Endodermal cell (in vitro differentiated cells): ENCODE measurements around the gene CAT. TPM values are rescaled to one million over a fixed set of nuclear protein-coding genes. Genes with fewer than 3 reads are reported as not detected.

Source experiments
- DNase-seq: peaks from one replicate; pipeline ENCODE4 v3.0.0-alpha.2; 2017
- H3K27ac ChIP-seq: 2 replicates; pipeline ENCODE4 v1.5.1; 2013; ENCODE audit warnings: mild to moderate bottlenecking, low read depth, low read length, moderate library complexity
- H3K27me3 ChIP-seq: 2 replicates; pipeline ENCODE4 v1.6.1; 2013; ENCODE audit warnings: mild to moderate bottlenecking, low read length, moderate library complexity; ENCODE audit not compliant: insufficient read depth, control insufficient read depth, poor library complexity, severe bottlenecking
- H3K36me3 ChIP-seq: 2 replicates; pipeline ENCODE4 v1.7.0; 2013; ENCODE audit warnings: mild to moderate bottlenecking, low read length, moderate library complexity; ENCODE audit not compliant: control insufficient read depth, insufficient read depth
- H3K4me1 ChIP-seq: one replicate; pipeline ENCODE4 v1.7.0; 2013; ENCODE audit warnings: low read length; ENCODE audit not compliant: control insufficient read depth, insufficient read depth
- H3K4me3 ChIP-seq: 2 replicates; pipeline ENCODE4 v1.5.1; 2013; ENCODE audit warnings: mild to moderate bottlenecking, low read length, moderate library complexity
- H3K9ac ChIP-seq: 2 replicates; pipeline ENCODE4 v1.6.1; 2013; ENCODE audit warnings: mild to moderate bottlenecking, low read length, moderate library complexity; ENCODE audit not compliant: poor library complexity, severe bottlenecking; ENCODE audit errors: extremely low read depth
- H3K9me3 ChIP-seq: 2 replicates; pipeline ENCODE4 v1.6.1; 2013; ENCODE audit warnings: mild to moderate bottlenecking, low read length, moderate library complexity; ENCODE audit not compliant: control insufficient read depth
- H3K27ac Mint-ChIP-seq: 2 replicates; pipeline ENCODE4 v1.8.0; 2020; ENCODE audit warnings: mixed read lengths
- H3K27me3 Mint-ChIP-seq: 2 replicates; pipeline ENCODE4 v1.8.0; 2021; ENCODE audit warnings: mild to moderate bottlenecking, mixed read lengths; ENCODE audit not compliant: insufficient read depth
- H3K36me3 Mint-ChIP-seq: 2 replicates; pipeline ENCODE4 v1.8.0; 2020; ENCODE audit warnings: low read depth, mixed read lengths
- H3K4me1 Mint-ChIP-seq: 2 replicates; pipeline ENCODE4 v1.8.0; 2020; ENCODE audit warnings: mixed read lengths
- H3K4me3 Mint-ChIP-seq: 2 replicates; pipeline ENCODE4 v1.8.0; 2020; ENCODE audit warnings: mild to moderate bottlenecking, moderate library complexity, mixed read lengths
- H3K9me3 Mint-ChIP-seq: 2 replicates; pipeline ENCODE4 v1.8.0; 2020; ENCODE audit warnings: mild to moderate bottlenecking, mixed read lengths
- CTCF ChIP-seq: fragments of 200-600 bp; sonication (generic); conservative IDR thresholded peaks from 2 replicates; pipeline ENCODE4 v1.5.0; 2021; ENCODE audit warnings: antibody characterized with exemption, mild to moderate bottlenecking
- WGBS, 2 experiments: methylation state at CpG; one replicate each; pipeline versions ENCODE4 v1.1.5 to v1.1.7; 2013; ENCODE audit warnings: missing lambda C conversion rate in 2 of 2, mixed read lengths in 1 of 2; ENCODE audit not compliant: insufficient coverage in 1 of 2, insufficient read length in 1 of 2; 5-methylcytosine and 5-hydroxymethylcytosine counted together
- total RNA-seq, 2 donors: library from RNA; stranded (reverse); fragmentation: NEBNext Ultra II Directional in 1 of 2; extraction: Animal tissue kit (Norgen Biotek cat#: 25700) in 1 of 2; gene quantifications; 2 replicates in 1 of 2; 3 replicates in 1 of 2; pipeline ENCODE4 v1.2.1, GENCODE V29; 2021

The CAT gene
- total RNA-seq, 2 donors from 2014 or later: 18.9 to 23.4 TPM

GRCh38 chr11:34478845-34479663 is 40.3 kb downstream of the CAT start:
- Histone ChIP-seq H3K27me3 (no peaks in the 10 kb centered on the region), H3K4me1 (no peaks in the 10 kb centered on the region), H3K36me3 (no peaks in the 10 kb centered on the region), H3K27ac (no peak overlapping the region), H3K9me3 (no peaks in the 10 kb centered on the region), H3K9ac (no peak overlapping the region), H3K4me3 (no peak overlapping the region)
- no peaks in the 10 kb centered on the region for H3K4me1 Mint-ChIP-seq
- no peaks in the 10 kb centered on the region for H3K9me3 Mint-ChIP-seq
- no peaks in the 10 kb centered on the region for H3K36me3 Mint-ChIP-seq
- no peak overlapping the region for H3K27ac Mint-ChIP-seq
- no peak for TF ChIP-seq CTCF
- WGBS, 2 experiments: 79 to 97% methylated on average over 6 to 8 of the region's 8 CpGs
- peaks cover 3% of the 10 kb centered on the region for H3K27me3 Mint-ChIP-seq
- H3K4me3 Mint-ChIP-seq: no peak overlapping the region
- peak; percentile 6 for DNase-seq

DNA sequence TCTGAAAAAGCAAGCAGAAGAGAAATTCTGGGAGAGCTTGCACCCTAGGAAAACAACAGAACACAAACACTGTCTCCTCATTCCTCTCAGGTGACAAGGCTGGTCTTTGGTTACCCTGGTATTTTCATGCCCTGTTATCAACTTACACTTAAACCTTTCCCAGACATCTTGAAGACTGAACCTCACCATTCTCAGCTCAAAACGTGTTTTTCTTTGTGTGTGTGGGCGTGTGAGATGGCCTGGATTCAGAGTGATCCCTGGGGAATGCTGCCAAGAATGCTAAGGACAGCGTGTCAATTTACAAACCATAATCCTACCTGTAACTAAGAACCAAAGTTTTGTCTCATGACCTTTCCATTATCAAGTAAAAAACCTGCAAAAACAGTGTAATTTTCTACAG is 41.6 kb downstream of the CAT start:
- Mint-ChIP-seq H3K27ac (no peak overlapping the region), H3K36me3 (no peaks in the 10 kb centered on the region), H3K4me1 (no peaks in the 10 kb centered on the region), H3K4me3 (no peak overlapping the region), H3K27me3 (peaks cover 3% of the 10 kb centered on the region), H3K9me3 (no peaks in the 10 kb centered on the region)
- no peaks in the 10 kb centered on the region for H3K27me3 ChIP-seq
- WGBS, 2 experiments: 80 to 85% methylated on average over 1 to 3 of the region's 3 CpGs
- H3K27ac ChIP-seq: no peak overlapping the region
- H3K4me1 ChIP-seq: no peaks in the 10 kb centered on the region
- peak; percentile 32 for DNase-seq
- H3K36me3 ChIP-seq: no peaks in the 10 kb centered on the region
- H3K4me3 ChIP-seq: no peak overlapping the region
- H3K9me3 ChIP-seq: no peaks in the 10 kb centered on the region
- no peak overlapping the region for H3K9ac ChIP-seq
- TF ChIP-seq CTCF: no peak

GRCh38 chr11:34481307-34481706 is 42.6 kb downstream of the CAT start:
- H3K36me3 Mint-ChIP-seq: no peaks in the 10 kb centered on the region
- H3K4me1 Mint-ChIP-seq: no peaks in the 10 kb centered on the region

More at GRCh38 chr11:34481307-34481706, 42.6 kb downstream of the CAT start:
- H3K9ac ChIP-seq: no peak overlapping the region
- no peaks in the 10 kb centered on the region for H3K36me3 ChIP-seq
- Mint-ChIP-seq H3K4me3 (no peak overlapping the region), H3K27me3 (peaks cover 3% of the 10 kb centered on the region), H3K9me3 (no peaks in the 10 kb centered on the region), H3K27ac (no peak overlapping the region)
- peak; percentile 5 for DNase-seq
- H3K27me3 ChIP-seq: no peaks in the 10 kb centered on the region
- no peaks in the 10 kb centered on the region for H3K9me3 ChIP-seq
- WGBS, 2 experiments: 79% methylated on average over 3 of the region's 3 CpGs; no CpG with 5 or more reads in 1 of the 2 experiments
- no peak overlapping the region for H3K4me3 ChIP-seq
- H3K27ac ChIP-seq: no peak overlapping the region
- H3K4me1 ChIP-seq: no peaks in the 10 kb centered on the region
- no peak for TF ChIP-seq CTCF
